GM12865 (cell line): ENCODE measurements around the gene FAM135A.
A peak's percentile ranks its signal among the peaks of the same experiment; 100 is the strongest.

Source experiments
- DNase-seq: peaks from one replicate; pipeline ENCODE4 v3.0.0; 2010; ENCODE audit warnings: low read depth
- H3K4me3 ChIP-seq: 2 replicates; pipeline ENCODE4 v1.5.1; 2011; ENCODE audit warnings: mild to moderate bottlenecking, low read depth, low read length, control low read depth
- CTCF ChIP-seq: IDR thresholded peaks from 2 replicates; pipeline ENCODE4 v1.5.1; 2011; ENCODE audit warnings: low read length, control low read depth, low read depth, inconsistent platforms; ENCODE audit not compliant: insufficient read depth; ENCODE audit errors: missing control alignments

The FAM135A gene

DNA sequence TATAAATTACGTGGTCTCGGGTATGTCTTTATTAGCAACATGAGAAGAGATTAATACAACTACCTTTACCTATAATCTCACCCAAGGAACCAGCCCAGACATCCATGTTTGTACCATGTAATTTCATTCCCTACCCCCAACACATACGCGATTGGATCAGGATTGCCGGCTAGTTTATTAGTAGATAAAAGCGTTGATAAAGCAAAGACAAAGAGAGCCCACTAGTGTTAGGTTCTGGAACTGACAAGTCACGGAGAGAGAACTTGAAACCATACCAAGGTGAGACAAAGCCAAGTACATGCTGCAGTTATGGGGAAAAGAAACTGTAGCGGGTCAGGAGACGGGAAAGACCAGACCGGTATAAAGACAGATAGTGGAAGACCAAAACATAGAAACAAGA lies 37.4 kb upstream of the FAM135A start:
- peak; percentile 39 for TF ChIP-seq CTCF
- no peak overlapping the region for H3K4me3 ChIP-seq
- DNase-seq, result peak; percentile 9

GRCh38 chr6:70376628-70377027 lies 36.7 kb upstream of the FAM135A start:
- no peak overlapping the region for H3K4me3 ChIP-seq
- no peak for TF ChIP-seq CTCF
- no peak for DNase-seq

- TF ChIP-seq CTCF, result no peak
- DNase-seq, result no peak
- no peak overlapping the region for H3K4me3 ChIP-seq
Observed at GRCh38 chr6:70377372-70377771, 35.9 kb upstream of the FAM135A start.

- TF ChIP-seq CTCF, result no peak
- no peak overlapping the region for H3K4me3 ChIP-seq
- DNase-seq, result no peak
Observed at GRCh38 chr6:70379473-70380013, 33.8 kb upstream of the FAM135A start.

DNA sequence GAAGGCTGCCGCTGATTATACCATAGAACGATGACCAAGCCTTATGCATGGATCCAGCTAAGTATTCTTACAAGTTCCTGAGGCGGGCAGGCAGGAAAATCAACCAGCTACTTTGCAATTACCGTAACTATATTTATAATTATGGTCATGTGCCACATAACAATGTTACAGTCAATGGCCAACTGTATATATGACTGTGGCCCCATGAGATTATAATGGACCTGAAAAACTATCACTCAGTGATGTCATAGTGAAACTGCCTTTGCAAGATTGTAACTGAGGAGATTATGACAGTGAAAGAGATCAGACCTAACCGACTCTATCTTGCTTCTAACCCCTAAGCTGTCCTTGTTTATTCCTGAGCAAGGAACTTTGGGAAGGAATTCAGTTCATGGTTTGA lies 33.1 kb upstream of the FAM135A start:
- H3K4me3 ChIP-seq, result no peak overlapping the region
- DNase-seq, result peak; percentile 26
- no peak for TF ChIP-seq CTCF

DNA sequence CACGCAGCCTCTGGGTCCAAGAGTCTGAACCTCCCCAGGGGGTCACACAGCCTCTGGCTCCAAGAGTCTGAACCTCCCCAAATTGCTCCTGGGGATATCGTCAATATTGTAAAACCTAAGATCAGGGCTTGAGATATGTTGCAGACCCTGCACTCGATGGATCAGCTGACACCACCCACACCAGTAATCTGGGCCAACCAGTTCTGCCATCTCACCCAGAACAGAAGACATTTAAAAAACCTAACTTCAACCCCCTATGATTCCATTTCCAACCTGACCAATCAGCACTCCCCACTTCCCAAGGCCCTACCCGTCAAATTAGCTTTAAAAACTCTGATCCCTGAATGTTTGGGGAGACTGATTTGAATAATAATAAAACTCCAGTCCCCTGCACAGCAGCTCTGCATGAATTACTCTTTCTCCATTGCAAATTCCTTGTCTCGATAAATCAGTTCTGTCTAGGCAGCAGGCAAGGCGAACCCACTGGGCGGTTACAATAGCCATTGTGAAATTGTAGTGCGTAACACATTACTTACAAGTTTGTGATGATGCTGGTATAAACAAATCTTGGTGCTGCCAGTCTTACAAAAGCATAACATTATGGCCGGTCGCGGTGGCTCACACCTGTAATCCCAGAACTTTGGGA lies 32.4 kb upstream of the FAM135A start:
- no peak overlapping the region for H3K4me3 ChIP-seq
- TF ChIP-seq CTCF, result no peak
- DNase-seq, result no peak

- no peak for TF ChIP-seq CTCF
- no peak overlapping the region for H3K4me3 ChIP-seq
- no peak for DNase-seq
Observed at GRCh38 chr6:70381417-70381782, 31.9 kb upstream of the FAM135A start.
